H1 (cell line): Measurements from ENCODE around the gene CAMTA1. TPM values are rescaled to one million over a fixed set of nuclear protein-coding genes. Genes with fewer than 3 reads are reported as not detected.

Experiments
- CTCF ChIA-PET: fragments of 300-600 bp; sonication (Branson Sonifier 250); formaldehyde crosslinking; loops from one replicate; lab custom pipeline; 2021; ENCODE audit not compliant: partially characterized antibody; lab: Charles Lee
- POLR2A ChIA-PET: fragments of 300-600 bp; sonication (Branson Sonifier 250); formaldehyde crosslinking; loops from one replicate; lab custom pipeline; 2021; ENCODE audit warnings: inconsistent platforms; ENCODE audit not compliant: partially characterized antibody; lab: Charles Lee
- DNase-seq, 2 experiments: peaks; one replicate each; pipeline versions ENCODE4 v3.0.0 to v3.0.0-alpha.2; 2010 to 2022; ENCODE audit warnings: low spot score in 2 of 2, low read depth in 1 of 2, mixed read lengths in 1 of 2
- FAIRE-seq: peaks from 2 replicates; lab custom pipeline; 2011; peaks lifted over from hg19 to GRCh38; lab: Jason Lieb, UNC
- H2AFZ ChIP-seq: 2 replicates; pipeline ENCODE4 v1.8.1; 2012; ENCODE audit warnings: low read length, inconsistent platforms
- H2AK5ac ChIP-seq: 2 replicates; pipeline ENCODE4 v1.6.1; 2013; ENCODE audit warnings: low read depth, low read length
- H2BK120ac ChIP-seq: replicated peaks from 2 replicates; pipeline ENCODE3; 2013; ENCODE audit warnings: low read depth, low read length, inconsistent platforms
- H2BK12ac ChIP-seq: 2 replicates; pipeline ENCODE4 v1.6.1; 2013; ENCODE audit warnings: low read depth, low read length
- H2BK15ac ChIP-seq: 2 replicates; pipeline ENCODE4 v1.6.1; 2013; ENCODE audit warnings: low read length
- H2BK20ac ChIP-seq: 2 replicates; pipeline ENCODE4 v1.6.1; 2013; ENCODE audit warnings: low read length
- H2BK5ac ChIP-seq: 2 replicates; pipeline ENCODE4 v1.6.1; 2013; ENCODE audit warnings: low read depth, low read length
- H3K14ac ChIP-seq: 2 replicates; pipeline ENCODE4 v1.6.1; 2013; ENCODE audit warnings: inconsistent platforms; ENCODE audit not compliant: insufficient read length
- H3K18ac ChIP-seq: 2 replicates; pipeline ENCODE4 v1.6.1; 2013; ENCODE audit warnings: low read length; ENCODE audit errors: extremely low read depth
- H3K23ac ChIP-seq: 2 replicates; pipeline ENCODE4 v1.6.1; 2013; ENCODE audit warnings: inconsistent platforms; ENCODE audit not compliant: insufficient read length
- H3K23me2 ChIP-seq: 2 replicates; pipeline ENCODE4 v1.6.1; 2013; ENCODE audit warnings: low read depth, low read length
- H3K27ac ChIP-seq: 2 replicates; pipeline ENCODE4 v1.6.1; 2011; ENCODE audit warnings: low read depth, low read length, inconsistent platforms
- H3K27me3 ChIP-seq, 4 experiments: replicated peaks in 1 of 4; 1 replicate in 1 of 4; 2 replicates in 3 of 4; pipeline versions ENCODE4 v1.6.1 to v1.8.1; 2011 to 2013; ENCODE audit warnings: low read length in 3 of 4, mild to moderate bottlenecking in 3 of 4, inconsistent platforms in 2 of 4, mixed read lengths in 2 of 4, moderate library complexity in 1 of 4; ENCODE audit not compliant: control insufficient read depth in 3 of 4, insufficient read depth in 3 of 4; ENCODE audit errors: extremely low read depth in 1 of 4
- H3K36me3 ChIP-seq, 4 experiments: 2 replicates each; pipeline versions ENCODE4 v1.6.1 to v1.8.1; 2011 to 2013; ENCODE audit warnings: mild to moderate bottlenecking in 4 of 4, low read length in 3 of 4, moderate library complexity in 2 of 4, control low read depth in 1 of 4, inconsistent platforms in 1 of 4; ENCODE audit not compliant: insufficient read depth in 4 of 4, control insufficient read depth in 2 of 4
- H3K4ac ChIP-seq: replicated peaks from 2 replicates; pipeline ENCODE3; 2013; ENCODE audit warnings: low read length, low read depth, mixed read lengths, inconsistent platforms; ENCODE audit not compliant: insufficient read length
- H3K4me1 ChIP-seq, 4 experiments: replicated peaks in 1 of 4; 1 replicate in 1 of 4; 2 replicates in 3 of 4; pipeline versions ENCODE4 v1.6.1 to v1.8.1; 2011 to 2013; ENCODE audit warnings: low read length in 3 of 4, inconsistent platforms in 2 of 4, mixed read lengths in 1 of 4; ENCODE audit not compliant: insufficient read depth in 4 of 4, control insufficient read depth in 3 of 4
- H3K4me2 ChIP-seq, 2 experiments: 2 replicates each; pipeline versions ENCODE4 v1.6.1 to v1.8.1; 2011 to 2013; ENCODE audit warnings: low read depth in 2 of 2, low read length in 2 of 2, control low read depth in 1 of 2, inconsistent platforms in 1 of 2, mild to moderate bottlenecking in 1 of 2; ENCODE audit not compliant: insufficient read depth in 1 of 2
- H3K4me3 ChIP-seq, 4 experiments: fragments of 200-600, 300-600 bp in 1 of 4; sonication (generic), shearing (Covaris generic), sonication (Bioruptor Twin) in 1 of 4; 2 replicates each; pipeline versions ENCODE4 v1.5.1 to v1.8.1; 2011 to 2016; ENCODE audit warnings: low read length in 4 of 4, low read depth in 3 of 4, control low read depth in 2 of 4, inconsistent platforms in 2 of 4, mild to moderate bottlenecking in 2 of 4, mixed read lengths in 1 of 4, moderate library complexity in 1 of 4; ENCODE audit not compliant: insufficient read depth in 2 of 4; ENCODE audit errors: extremely low read depth in 1 of 4
- H3K56ac ChIP-seq: replicated peaks from 2 replicates; pipeline ENCODE3; 2013; ENCODE audit warnings: low read depth, mild to moderate bottlenecking, mixed read lengths, low read length, inconsistent platforms; ENCODE audit not compliant: insufficient read length
- H3K79me1 ChIP-seq: 2 replicates; pipeline ENCODE4 v1.6.1; 2013; ENCODE audit warnings: low read depth, low read length, control low read depth
- H3K79me2 ChIP-seq, 2 experiments: 2 replicates each; pipeline versions ENCODE4 v1.6.1 to v1.8.1; 2012 to 2013; ENCODE audit warnings: low read length in 2 of 2, mild to moderate bottlenecking in 2 of 2, inconsistent platforms in 1 of 2; ENCODE audit not compliant: insufficient read depth in 2 of 2, control insufficient read depth in 1 of 2
- H3K9ac ChIP-seq, 4 experiments: replicated peaks in 1 of 4; 1 replicate in 1 of 4; 2 replicates in 3 of 4; pipeline versions ENCODE4 v1.6.1 to v1.8.1; 2011 to 2013; ENCODE audit warnings: low read depth in 3 of 4, low read length in 3 of 4, control low read depth in 2 of 4, mild to moderate bottlenecking in 2 of 4, moderate library complexity in 2 of 4, inconsistent platforms in 1 of 4; ENCODE audit errors: extremely low read depth in 1 of 4
- H3K9me3 ChIP-seq, 2 experiments: 2 replicates each; pipeline versions ENCODE4 v1.6.1 to v1.8.1; 2012 to 2013; ENCODE audit warnings: mild to moderate bottlenecking in 2 of 2, moderate library complexity in 2 of 2, control low read depth in 1 of 2, inconsistent platforms in 1 of 2, low read depth in 1 of 2, low read length in 1 of 2, mixed read lengths in 1 of 2; ENCODE audit not compliant: insufficient read depth in 2 of 2
- H4K20me1 ChIP-seq, 2 experiments: replicated peaks in 1 of 2; 2 replicates each; pipeline versions ENCODE3 to v1.8.1; 2011 to 2013; ENCODE audit warnings: inconsistent platforms in 2 of 2, low read length in 2 of 2, mild to moderate bottlenecking in 1 of 2; ENCODE audit not compliant: insufficient read depth in 2 of 2, control insufficient read depth in 1 of 2
- H4K5ac ChIP-seq: 2 replicates; pipeline ENCODE4 v1.6.1; 2013; ENCODE audit warnings: low read length, low read depth, mixed read lengths, inconsistent platforms; ENCODE audit not compliant: insufficient read length
- H4K8ac ChIP-seq: 2 replicates; pipeline ENCODE4 v1.8.0; 2013; ENCODE audit warnings: mild to moderate bottlenecking, moderate library complexity, low read length, inconsistent platforms; ENCODE audit not compliant: insufficient read depth; ENCODE audit errors: extremely low read depth
- H4K91ac ChIP-seq: replicated peaks from 2 replicates; pipeline ENCODE3; 2013; ENCODE audit warnings: low read length, mixed read lengths, inconsistent platforms; ENCODE audit not compliant: insufficient read length
- ASH2L ChIP-seq: fragments of 200-600, 300-600 bp; sonication (generic); IDR thresholded peaks from one replicate; pipeline ENCODE4 v1.7.1; 2017; ENCODE audit warnings: low read length
- BACH1 ChIP-seq: IDR thresholded peaks from 2 replicates; pipeline ENCODE4 v1.6.1; 2012; ENCODE audit warnings: low read length, improper control_type of control experiment
- BRCA1 ChIP-seq: IDR thresholded peaks from 2 replicates; pipeline ENCODE4 v1.6.1; 2012; ENCODE audit warnings: low read depth, low read length, improper control_type of control experiment
- CHD1 ChIP-seq: IDR thresholded peaks from 2 replicates; pipeline ENCODE4 v1.6.1; 2012; ENCODE audit warnings: low read depth, low read length, improper control_type of control experiment
- EZH2 ChIP-seq: fragments of 200-600 bp; sonication (generic); IDR thresholded peaks from 2 replicates; pipeline ENCODE4 v1.7.1; 2012; ENCODE audit warnings: low read depth, mild to moderate bottlenecking, moderate library complexity, low read length, inconsistent platforms; ENCODE audit not compliant: severe bottlenecking
- GTF2F1 ChIP-seq: IDR thresholded peaks from 2 replicates; pipeline ENCODE4 v1.6.1; 2012; ENCODE audit warnings: low read depth, low read length, improper control_type of control experiment, borderline replicate concordance
- JUN ChIP-seq: IDR thresholded peaks from 2 replicates; pipeline ENCODE4 v1.6.1; 2011; ENCODE audit warnings: low read depth, mild to moderate bottlenecking, improper control_type of control experiment, low read length
- JUND ChIP-seq: IDR thresholded peaks from 2 replicates; pipeline ENCODE4 v1.6.1; 2011; ENCODE audit warnings: mild to moderate bottlenecking, improper control_type of control experiment, low read length
- RBBP5 ChIP-seq: IDR thresholded peaks from 2 replicates; pipeline ENCODE4 v1.7.1; 2012; ENCODE audit warnings: low read depth, mild to moderate bottlenecking, inconsistent platforms, low read length, moderate library complexity, borderline replicate concordance
- SIRT6 ChIP-seq: IDR thresholded peaks from one replicate; pipeline ENCODE4 v1.7.1; 2012; ENCODE audit warnings: low read length, inconsistent platforms
- SIX5 ChIP-seq: IDR thresholded peaks from 2 replicates; pipeline ENCODE4 v1.6.1; 2011; ENCODE audit warnings: mild to moderate bottlenecking, low read depth, low read length
- WGBS, 2 experiments: shearing (Covaris generic) in 1 of 2; methylation state at CpG; one replicate each; pipeline versions ENCODE4 v1.1.6 to v1.1.7; 2013 to 2015; ENCODE audit warnings: low lambda C conversion rate in 2 of 2, mixed read lengths in 2 of 2, inconsistent platforms in 1 of 2, low coverage in 1 of 2, missing lambda C conversion rate in 1 of 2; ENCODE audit not compliant: insufficient replicate concordance in 2 of 2, insufficient coverage in 1 of 2, insufficient read length in 1 of 2; ENCODE audit errors: extremely low coverage in 1 of 2, missing lambda C conversion rate in 1 of 2; 5-methylcytosine and 5-hydroxymethylcytosine counted together
- polyA plus RNA-seq, 7 experiments: library from polyadenylated mRNA; depleted of rRNA in 3 of 7; stranded (reverse) in 5 of 7; unstranded in 2 of 7; fragments of >200 nt in 5 of 7; fragments of 200-250 nt in 2 of 7; gene quantifications; 1 replicate in 5 of 7; 2 replicates in 1 of 7; 4 replicates in 1 of 7; pipeline versions ENCODE4 v1.2.1 to v1.2.3, GENCODE V29; 2011 to 2013; ENCODE audit warnings: missing spikeins in 2 of 7, mixed read lengths in 2 of 7
- total RNA-seq: library from RNA; stranded (reverse); fragmentation: NEBNext Ultra II Directional; extraction: Animal tissue kit (Norgen Biotek cat#: 25700); gene quantifications from 2 replicates; pipeline ENCODE4 v1.2.1, GENCODE V29; 2021
- TF ChIP-seq, protein P1 (sequence below): IDR thresholded peaks from 2 replicates; pipeline ENCODE4 v1.6.1; 2012; ENCODE audit warnings: low read length, inconsistent platforms

CAMTA1 gene
- total and polyA plus RNA-seq, 2 of the 8 experiments (the other 6 are each of a cell fraction or from before 2014, with no cell fraction given): 65.0 to 119 TPM

- POLR2A ChIA-PET: no interaction called here
- peak in 1 of 2 experiments; percentile 28 for DNase-seq
- TF ChIP-seq GTF2F1 (no peak), CHD1 (no peak), JUND (no peak), JUN (no peak), BRCA1 (no peak), BACH1 (no peak), ASH2L (no peak), SIX5 (no peak), SIRT6 (no peak), EZH2 (no peak), RBBP5 (no peak)
- TF ChIP-seq, protein P1, sequence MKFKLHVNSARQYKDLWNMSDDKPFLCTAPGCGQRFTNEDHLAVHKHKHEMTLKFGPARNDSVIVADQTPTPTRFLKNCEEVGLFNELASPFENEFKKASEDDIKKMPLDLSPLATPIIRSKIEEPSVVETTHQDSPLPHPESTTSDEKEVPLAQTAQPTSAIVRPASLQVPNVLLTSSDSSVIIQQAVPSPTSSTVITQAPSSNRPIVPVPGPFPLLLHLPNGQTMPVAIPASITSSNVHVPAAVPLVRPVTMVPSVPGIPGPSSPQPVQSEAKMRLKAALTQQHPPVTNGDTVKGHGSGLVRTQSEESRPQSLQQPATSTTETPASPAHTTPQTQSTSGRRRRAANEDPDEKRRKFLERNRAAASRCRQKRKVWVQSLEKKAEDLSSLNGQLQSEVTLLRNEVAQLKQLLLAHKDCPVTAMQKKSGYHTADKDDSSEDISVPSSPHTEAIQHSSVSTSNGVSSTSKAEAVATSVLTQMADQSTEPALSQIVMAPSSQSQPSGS: no peak
These were observed 618.2 kb downstream of the CAMTA1 start for GRCh38 chr1:7403265-7404045.

More at GRCh38 chr1:7403265-7404045, 618.2 kb downstream of the CAMTA1 start:
- no peak overlapping the region for H2AFZ ChIP-seq
- peak overlapping the region; percentile 25 for H4K91ac ChIP-seq
- no peaks in the 10 kb centered on the region for H4K20me1 ChIP-seq
- H3K79me1 ChIP-seq: no peaks in the 10 kb centered on the region
- no peaks in the 10 kb centered on the region for H3K27me3 ChIP-seq
- FAIRE-seq: no peak
- H3K4me3 ChIP-seq: no peak overlapping the region
- H4K8ac ChIP-seq: 0 out of 2 replicates have a peak overlapping the region, but pooled peaks have one; percentile 57
- H3K79me2 ChIP-seq: no peaks in the 10 kb centered on the region
- no peak overlapping the region for H2BK5ac ChIP-seq
- no peak overlapping the region for H2BK15ac ChIP-seq
- no peaks in the 10 kb centered on the region; a peak in 1 of 8 replicates for H3K36me3 ChIP-seq
- H3K23me2 ChIP-seq: no peaks in the 10 kb centered on the region
- no peak overlapping the region for H3K14ac ChIP-seq
- H3K27ac ChIP-seq: no peak overlapping the region
- no peak overlapping the region for H3K4me2 ChIP-seq
- no peak overlapping the region for H2BK120ac ChIP-seq
- 92% methylated on average over 12 of the region's 12 CpGs; no CpG with 5 or more reads in 1 of the 2 experiments for WGBS, 2 experiments
- no peak overlapping the region for H3K23ac ChIP-seq
- H3K56ac ChIP-seq: no peak overlapping the region
- no peak overlapping the region for H2BK20ac ChIP-seq
- H4K5ac ChIP-seq: no peak overlapping the region
- no peak overlapping the region for H3K4ac ChIP-seq
- H3K9me3 ChIP-seq: peaks cover 3 to 14% of the 10 kb centered on the region in 2 experiments; a peak in 2 of 4 replicates
- no peak overlapping the region for H2AK5ac ChIP-seq
- CTCF ChIA-PET: interaction anchor here (1.1 kb wide), 1 partner anchor 51 kb away, joined by 4 read pairs; no protein-coding TSS in a partner anchor
- peaks cover 2 to 10% (median 8%) of the 10 kb centered on the region in 4 experiments; a peak in 6 of 7 replicates for H3K4me1 ChIP-seq
- no peak overlapping the region for H3K9ac ChIP-seq
- H2BK12ac ChIP-seq: no peak overlapping the region; the same call in 1 of the 2 replicates
- H3K18ac ChIP-seq: no peak overlapping the region
